IMR-90 (cell line): ENCODE measurements around the gene LRP3.

ENCODE experiments used
- CEBPB ChIP-seq: IDR thresholded peaks from 2 replicates; pipeline ENCODE4 v1.6.1; 2012; ENCODE audit warnings: low read depth, low read length, improper control_type of control experiment
- CHD1 ChIP-seq: IDR thresholded peaks from 2 replicates; pipeline ENCODE4 v1.6.1; 2012; ENCODE audit warnings: low read depth, low read length, improper control_type of control experiment
- CTCF ChIP-seq: conservative IDR thresholded peaks from 2 replicates; pipeline ENCODE4 v1.5.1; 2012; ENCODE audit warnings: mild to moderate bottlenecking, low read depth, low read length, improper control_type of control experiment
- ELK1 ChIP-seq: fragments of 150-350 bp; IDR thresholded peaks from 2 replicates; pipeline ENCODE4 v1.6.1; 2016; ENCODE audit warnings: low read depth, mild to moderate bottlenecking, low read length, moderate library complexity, borderline replicate concordance
- MAFK ChIP-seq: IDR thresholded peaks from 2 replicates; pipeline ENCODE4 v1.6.1; 2012; ENCODE audit warnings: low read depth, low read length, improper control_type of control experiment
- MAZ ChIP-seq: IDR thresholded peaks from 2 replicates; pipeline ENCODE4 v1.6.1; 2012; ENCODE audit warnings: low read depth, mild to moderate bottlenecking, low read length, improper control_type of control experiment, moderate library complexity, borderline replicate concordance
- NFE2L2 ChIP-seq: fragments of 150-350 bp; IDR thresholded peaks from 2 replicates; pipeline ENCODE4 v1.6.1; 2016; ENCODE audit warnings: low read depth, mild to moderate bottlenecking, low read length
- POLR2A ChIP-seq: IDR thresholded peaks from 2 replicates; pipeline ENCODE4 v1.6.1; 2012; ENCODE audit warnings: mild to moderate bottlenecking, low read depth, low read length
- RAD21 ChIP-seq: IDR thresholded peaks from 2 replicates; pipeline ENCODE4 v1.6.1; 2012; ENCODE audit warnings: low read length, improper control_type of control experiment
- RCOR1 ChIP-seq: IDR thresholded peaks from 2 replicates; pipeline ENCODE4 v1.6.1; 2012; ENCODE audit warnings: mild to moderate bottlenecking, low read length, improper control_type of control experiment; ENCODE audit not compliant: insufficient replicate concordance
- RFX5 ChIP-seq: IDR thresholded peaks from 2 replicates; pipeline ENCODE4 v1.8.0; 2012; ENCODE audit warnings: low read depth, mild to moderate bottlenecking, low read length, moderate library complexity
- SMC3 ChIP-seq: fragments of 150-350 bp; IDR thresholded peaks from 2 replicates; pipeline ENCODE4 v1.6.1; 2016; ENCODE audit warnings: low read depth, mild to moderate bottlenecking, antibody characterized with exemption, low read length, moderate library complexity

GRCh38 chr19:33192010-33192409 is 2.1 kb upstream of the LRP3 start:
- TF ChIP-seq SMC3 (no peak), CTCF (0 out of 2 replicates have a peak, but pooled peaks have one; percentile 5), MAFK (no peak), ELK1 (no peak), CHD1 (no peak), RFX5 (no peak), POLR2A (no peak), RAD21 (no peak), RCOR1 (no peak), MAZ (no peak), NFE2L2 (no peak), CEBPB (no peak)
